GM21717 (cell line): ENCODE data around the gene NRIP1.

Source experiments
- ATAC-seq: cut with Tn5 transposase; IDR thresholded peaks from one replicate; pipeline ENCODE4 v1.9.1; 2021; ENCODE audit warnings: mild to moderate bottlenecking, moderate library complexity; ENCODE audit not compliant: unreplicated experiment

Gene NRIP1

GRCh38 chr21:15065392-15066122 is 757 bp upstream of the NRIP1 start:
- peak; percentile 8 for ATAC-seq

- ATAC-seq: peak; percentile 2
These were observed 805 bp downstream of the NRIP1 start for GRCh38 chr21:15063814-15064575.

GRCh38 chr21:15063081-15063813 is 1.6 kb downstream of the NRIP1 start:
- no peak for ATAC-seq

DNA sequence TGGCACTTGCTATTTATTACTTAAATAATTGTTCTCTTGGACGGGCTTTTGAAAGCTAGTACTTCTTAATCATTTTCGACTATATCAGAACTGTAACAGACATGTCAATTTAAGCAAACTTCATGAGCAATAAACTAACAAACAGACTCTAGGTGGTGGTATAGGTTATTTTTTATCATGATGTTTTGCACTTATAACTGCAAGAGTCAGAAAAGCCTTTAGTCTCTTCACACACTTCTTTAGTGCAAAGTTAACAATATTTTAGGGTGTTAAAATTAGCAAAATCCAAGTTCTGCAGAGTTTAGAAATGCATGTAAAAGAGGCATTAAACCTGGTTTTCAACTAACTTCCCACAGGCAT is 2.2 kb downstream of the NRIP1 start:
- ATAC-seq: no peak

DNA sequence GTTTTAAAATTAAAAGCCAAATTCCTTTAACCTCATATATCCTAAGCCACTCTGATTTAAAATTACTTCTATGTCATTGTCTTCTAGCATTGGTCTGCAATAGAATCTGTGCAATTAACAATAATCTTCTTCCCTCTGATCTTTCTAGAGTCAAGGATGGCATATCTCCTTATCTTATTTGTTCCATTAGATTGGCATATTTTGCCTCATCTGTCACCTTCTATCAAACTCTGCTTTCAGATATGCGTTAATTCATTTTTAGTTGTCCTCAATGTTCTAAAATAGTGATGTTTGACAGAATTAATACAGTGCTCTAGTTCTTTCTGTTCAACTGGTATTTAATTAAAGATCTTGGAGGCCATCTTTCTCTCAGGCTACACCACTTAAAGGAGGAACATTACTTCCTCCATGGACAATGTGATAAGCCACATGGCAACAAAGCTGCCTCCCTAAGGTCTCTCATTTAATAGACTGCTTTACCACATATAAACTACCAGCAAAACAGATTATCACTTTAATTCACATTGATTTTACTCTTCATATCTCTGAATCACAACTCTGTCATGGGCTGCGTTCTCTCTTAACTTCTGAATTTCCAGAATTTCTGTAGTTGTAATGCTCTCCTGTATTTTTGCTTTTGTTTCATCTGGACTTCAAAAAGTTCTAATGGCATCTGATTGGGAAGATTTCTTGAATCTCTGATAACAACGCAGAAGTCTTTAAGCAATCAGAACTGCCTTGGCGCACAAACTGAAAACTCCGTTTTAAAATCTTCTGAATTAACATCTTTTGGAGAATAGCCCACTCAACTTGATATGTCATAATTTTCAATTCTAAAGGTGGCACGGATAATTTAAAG is 2.8 kb downstream of the NRIP1 start:
- no peak for ATAC-seq

GRCh38 chr21:15061279-15061678 is 3.5 kb downstream of the NRIP1 start:
- ATAC-seq: no peak

- no peak for ATAC-seq
These were observed 4.1 kb downstream of the NRIP1 start for GRCh38 chr21:15060543-15061175.

- ATAC-seq: no peak
These were observed 5.4 kb downstream of the NRIP1 start for GRCh38 chr21:15059397-15059796.

DNA sequence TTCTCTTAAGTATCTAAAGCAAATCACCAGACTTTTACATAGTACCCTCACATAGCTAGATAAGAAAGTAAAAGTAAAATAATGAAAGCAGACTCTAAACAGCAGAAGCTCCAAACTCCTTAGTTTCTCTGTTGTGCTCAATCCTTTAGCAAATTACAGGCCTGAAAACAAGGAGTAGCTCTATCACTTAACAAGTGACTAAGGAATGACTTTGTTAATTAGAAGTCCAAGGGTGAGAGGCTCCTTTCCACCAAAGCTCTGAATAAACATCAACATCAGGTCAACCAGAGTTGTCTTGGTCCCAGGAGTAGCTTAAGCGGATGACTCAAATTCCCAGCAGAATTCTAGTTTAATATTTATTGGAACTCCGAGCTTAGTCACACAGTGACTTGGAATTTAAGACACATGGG is 5.9 kb downstream of the NRIP1 start:
- ATAC-seq: no peak

GRCh38 chr21:15057285-15057684 is 7.5 kb downstream of the NRIP1 start:
- no peak for ATAC-seq

DNA sequence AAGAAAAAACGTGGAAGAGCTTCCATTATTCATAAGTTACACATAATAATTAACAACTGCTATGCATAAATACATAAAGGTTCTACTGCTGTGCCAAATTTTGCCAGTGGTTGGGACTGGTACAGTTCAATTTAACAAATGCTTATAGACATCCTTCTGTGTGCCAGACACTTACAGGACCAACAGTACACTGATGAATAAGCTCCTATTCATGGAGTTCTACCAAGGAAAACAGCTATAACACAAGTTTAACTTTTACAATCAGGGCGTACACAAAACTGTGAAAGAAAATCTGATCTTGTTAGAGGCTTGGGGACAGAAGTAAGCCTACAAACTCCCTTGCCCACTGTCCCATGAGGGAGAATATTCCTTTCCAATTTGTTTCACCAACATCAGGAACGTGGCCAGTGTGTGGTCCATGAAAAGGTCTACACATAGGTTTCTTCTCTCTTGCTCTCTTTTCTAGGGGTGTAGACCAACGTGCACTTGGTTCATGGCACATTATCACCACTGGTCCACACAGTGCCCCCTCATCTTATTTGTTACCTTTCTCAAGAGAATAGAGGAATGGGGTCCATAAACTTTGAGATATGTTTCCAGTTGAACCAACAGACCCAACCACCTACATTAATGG is 10.1 kb downstream of the NRIP1 start:
- ATAC-seq: no peak

GRCh38 chr21:15054089-15054488 is 10.7 kb downstream of the NRIP1 start:
- no peak for ATAC-seq

DNA sequence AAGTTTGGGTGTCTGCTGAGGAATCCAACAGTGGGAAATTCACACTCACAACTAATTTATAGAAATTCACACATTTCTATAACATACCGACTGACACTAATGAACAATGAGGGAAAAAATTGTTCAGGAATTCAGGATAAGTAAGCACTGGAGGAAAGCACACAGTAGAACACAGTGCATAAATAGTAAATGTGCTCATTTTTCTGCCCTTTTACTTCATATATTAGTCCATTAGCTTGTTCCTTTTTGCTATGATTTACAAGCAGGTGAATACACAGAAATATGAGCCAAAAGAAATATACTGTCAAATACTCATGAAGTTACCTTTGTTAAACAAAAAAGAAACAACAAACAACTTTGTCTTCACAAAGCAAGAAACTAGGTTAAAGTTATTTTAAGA is 11.3 kb downstream of the NRIP1 start:
- ATAC-seq: no peak

DNA sequence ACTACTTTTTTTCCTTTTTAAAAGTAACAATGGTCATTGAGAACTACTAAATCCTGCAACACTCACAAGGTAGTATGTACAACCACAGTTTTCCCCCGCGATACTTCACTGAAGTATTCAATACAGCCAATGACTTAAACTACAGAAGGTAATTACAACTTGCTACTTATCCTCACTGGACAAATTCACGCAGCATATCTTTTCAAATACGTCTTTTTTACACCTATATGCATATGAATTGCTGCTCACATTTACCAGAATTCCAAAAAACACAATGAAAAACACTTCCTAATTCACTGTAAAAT is 12.4 kb downstream of the NRIP1 start:
- ATAC-seq: peak; percentile 12

DNA sequence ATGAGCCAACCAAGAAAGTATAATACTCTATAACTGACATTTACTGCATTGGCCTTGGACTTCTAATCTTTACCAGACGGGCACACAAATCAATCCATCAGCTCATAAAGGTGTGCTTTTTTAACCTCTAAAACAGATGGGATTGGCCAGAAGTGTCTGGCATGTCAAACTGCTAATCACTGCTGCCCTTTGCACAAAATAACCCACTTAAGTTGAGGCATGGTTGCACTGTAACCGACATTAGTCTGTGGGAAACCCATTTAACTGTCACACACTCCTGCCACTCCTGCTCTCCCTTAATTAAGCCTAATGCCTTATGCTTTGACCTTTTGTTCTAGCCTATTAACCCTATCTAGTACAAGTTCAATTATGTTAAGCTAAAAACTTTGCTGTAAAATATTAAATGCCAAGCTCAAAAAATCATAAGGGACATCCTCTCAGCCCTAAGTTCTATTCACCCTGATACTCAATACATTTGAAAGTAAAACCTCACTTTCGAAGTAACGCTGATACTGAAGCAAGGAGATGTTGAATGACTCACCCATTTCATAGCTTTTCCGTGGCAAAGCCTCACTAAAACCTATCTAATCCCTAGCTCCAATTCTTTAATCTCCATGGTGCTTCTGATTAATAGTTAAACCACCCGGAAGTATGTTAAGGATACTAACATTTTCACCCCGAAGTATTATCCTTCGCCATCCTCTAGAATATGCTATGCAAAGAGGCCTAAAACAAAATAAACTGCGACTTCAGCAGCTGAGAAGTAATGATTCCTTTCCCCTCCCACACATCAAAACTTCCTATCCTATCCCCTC is 12.9 kb downstream of the NRIP1 start:
- peak; percentile 82 for ATAC-seq

- no peak for ATAC-seq
These were observed 14.0 kb downstream of the NRIP1 start for GRCh38 chr21:15050568-15051377.

DNA sequence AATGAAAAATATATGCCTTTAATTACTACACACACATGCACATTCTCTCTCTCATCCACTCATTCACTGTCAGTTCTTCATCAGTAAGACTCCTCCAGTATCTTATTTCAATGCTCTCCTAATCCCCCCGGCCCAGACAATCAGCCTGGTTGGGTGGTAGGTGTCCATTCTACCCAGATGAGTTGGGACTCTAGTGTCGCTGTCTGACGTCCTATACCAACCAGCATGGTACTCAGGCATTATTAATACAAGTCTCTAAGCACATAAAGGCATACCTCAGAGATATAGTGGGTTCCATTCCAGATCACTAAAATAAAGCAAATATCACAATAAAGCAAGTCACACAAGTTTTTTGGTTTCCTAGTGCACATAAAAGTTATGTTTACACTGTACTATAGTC is 19.8 kb downstream of the NRIP1 start:
- ATAC-seq: no peak

DNA sequence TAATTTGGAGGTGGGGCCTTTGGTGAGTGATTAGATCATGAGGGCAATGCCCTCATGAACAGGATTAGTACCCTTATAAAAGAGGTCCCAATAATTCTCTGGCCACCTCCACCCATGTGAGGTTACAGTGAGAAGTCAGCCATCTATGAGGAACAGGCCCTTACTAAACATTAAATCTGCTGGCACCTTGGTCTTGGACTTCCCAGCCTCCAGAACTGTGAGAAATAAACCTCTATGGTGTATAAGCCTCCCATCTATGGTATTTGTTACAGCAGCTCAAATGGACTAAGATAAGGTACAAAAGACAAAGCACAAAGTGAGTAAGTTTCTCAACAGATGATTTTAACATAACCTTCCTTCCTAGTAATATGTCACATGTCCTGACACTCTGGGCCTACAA is 22.3 kb downstream of the NRIP1 start:
- ATAC-seq: no peak
